Spleen (tissue), 11 donors: ENCODE measurements around the gene FAAP100. TPM values are rescaled to one million over a fixed set of nuclear protein-coding genes. Genes with fewer than 3 reads are reported as not detected.

Source experiments
- DNase-seq: peaks from one replicate; pipeline ENCODE4 v3.0.0-alpha.2; 2020
- H3K27ac ChIP-seq, 8 donors: fragments of 200-600 bp; sonication (generic) in 7 of 8; 1 replicate in 4 of 8; 2 replicates in 4 of 8; pipeline versions ENCODE4 v1.5.0 to v1.8.0; 2016 to 2021; ENCODE audit warnings: inconsistent platforms in 4 of 8, mild to moderate bottlenecking in 4 of 8, moderate library complexity in 1 of 8
- H3K27me3 ChIP-seq, 7 donors: fragments of 200-600 bp; sonication (generic) in 6 of 7; replicated peaks in 1 of 7; 1 replicate in 4 of 7; 2 replicates in 3 of 7; pipeline versions ENCODE4 v1.5.0 to v1.8.0; 2016 to 2021; ENCODE audit warnings: inconsistent platforms in 3 of 7, mild to moderate bottlenecking in 1 of 7
- H3K36me3 ChIP-seq, 6 donors: fragments of 200-600 bp; sonication (generic) in 5 of 6; 1 replicate in 4 of 6; 2 replicates in 2 of 6; pipeline versions ENCODE4 v1.5.0 to v1.8.0; 2016 to 2021; ENCODE audit warnings: inconsistent platforms in 2 of 6
- H3K4me1 ChIP-seq, 6 donors: fragments of 200-600 bp; sonication (generic) in 5 of 6; 1 replicate in 3 of 6; 2 replicates in 3 of 6; pipeline versions ENCODE4 v1.5.0 to v1.8.0; 2016 to 2021; ENCODE audit warnings: inconsistent platforms in 3 of 6
- H3K4me3 ChIP-seq, 8 donors: fragments of 200-600 bp; sonication (generic) in 7 of 8; 1 replicate in 4 of 8; 2 replicates in 4 of 8; pipeline versions ENCODE4 v1.5.0 to v1.8.0; 2016 to 2021; ENCODE audit warnings: inconsistent platforms in 4 of 8, mild to moderate bottlenecking in 4 of 8, moderate library complexity in 2 of 8
- H3K9me3 ChIP-seq, 8 donors: fragments of 200-600 bp; sonication (generic) in 7 of 8; 1 replicate in 4 of 8; 2 replicates in 4 of 8; pipeline versions ENCODE4 v1.5.0 to v1.8.0; 2016 to 2021; ENCODE audit warnings: inconsistent platforms in 4 of 8
- POLR2A ChIP-seq, 3 donors: fragments of 450-650 bp; IDR thresholded peaks; one replicate each; pipeline ENCODE4 v1.5.1; 2017; ENCODE audit warnings: antibody characterized with exemption in 3 of 3, mild to moderate bottlenecking in 1 of 3
- POLR2AphosphoS5 ChIP-seq, 3 donors: sonication (generic); formaldehyde crosslinking; IDR thresholded peaks; one replicate each; pipeline ENCODE4 v1.5.1; 2017; ENCODE audit warnings: antibody characterized with exemption in 3 of 3
- WGBS, 5 donors: extraction: QIAGEN DNeasy Blood & Tissue Kit in 3 of 5; methylation state at CpG; one replicate each; pipeline versions ENCODE4 v1.1.5 to v1.1.7; 2013 to 2018; 5-methylcytosine and 5-hydroxymethylcytosine counted together
- intact Hi-C: fragments of 100-400 bp; cut with DNase I; formaldehyde crosslinking; loops from one replicate; pipeline ENCODE4 v1.15.0; 2023; ENCODE audit warnings: low total_unique reads
- polyA plus RNA-seq, 3 donors: library from polyadenylated mRNA; stranded (reverse); fragments of 200-250 nt; gene quantifications; one replicate each; pipeline ENCODE4 v1.2.1, GENCODE V29; 2013
- total RNA-seq, 7 donors: library from RNA; depleted of rRNA in 3 of 7; stranded (reverse); fragments of >200 nt in 3 of 7; fragmentation: NEBNext Ultra II Directional in 4 of 7; extraction: Animal tissue kit (Norgen Biotek cat#: 25700) in 4 of 7; gene quantifications; one replicate each; pipeline versions ENCODE4 v1.1.0 to v1.2.1, GENCODE V29; 2016 to 2021
- TF ChIP-seq, protein P1 (sequence below), 11 experiments: fragments of 200-600 bp in 7 of 11; fragments of 450-650 bp in 4 of 11; sonication (generic) in 4 of 11; IDR thresholded peaks in 8 of 11; conservative IDR thresholded peaks in 3 of 11; 1 replicate in 7 of 11; 2 replicates in 4 of 11; pipeline versions ENCODE4 v1.4.0 to v1.8.0; 2016 to 2021; ENCODE audit warnings: antibody characterized with exemption in 11 of 11, inconsistent platforms in 4 of 11, mild to moderate bottlenecking in 1 of 11
- donor health status: healthy with polysubstance abuse.
- donor health status: DM: no; HTN: no; CAD: no; lungs with moderate emphysema.
- donor health status: DM: no; HTN: no; CAD: no.
- donor health status: Bipolar disorder and iron deficiency.
- donor health status: healthy.
- donor health status: DM: no; HTN: no; CAD: no.
- donor health status: DM: yes; HTN: yes; CAD: no.

The FAAP100 gene
- total and polyA plus RNA-seq, 10 donors: 32.2 to 77.2 (median 50.9) TPM

DNA sequence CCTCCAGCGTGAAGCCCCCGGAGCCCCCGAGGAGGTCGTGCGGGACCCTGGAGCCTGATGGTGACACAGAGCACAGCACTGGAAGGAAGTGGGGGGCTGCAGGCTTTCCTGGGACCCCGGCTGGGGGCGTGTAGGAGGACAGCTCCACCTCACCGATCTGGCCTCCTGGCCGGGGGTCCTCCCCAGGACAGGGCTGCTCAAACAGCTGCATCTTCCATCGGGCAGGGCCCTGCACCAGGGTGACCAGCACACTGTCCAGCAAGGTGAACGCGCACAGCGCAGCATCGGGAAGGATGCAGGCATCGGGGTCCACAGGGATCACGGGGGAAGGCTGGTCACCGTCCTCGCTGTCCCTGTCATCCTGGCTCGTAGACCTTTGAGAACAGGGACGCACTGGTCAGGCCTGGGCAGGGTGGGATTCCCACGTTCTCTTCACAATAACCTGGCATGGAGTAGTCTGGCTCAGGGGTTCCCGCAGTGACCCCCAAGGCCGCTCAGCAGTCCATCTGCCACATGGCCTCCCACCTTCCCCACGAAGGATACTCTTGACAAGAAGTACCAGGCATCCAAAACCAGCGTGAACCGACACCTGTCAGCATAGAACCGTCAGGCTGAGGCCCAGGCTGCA, 1.2 kb downstream of the FAAP100 start:
- 79 to 84% (median 84%) methylated on average over 11 to 27 of the region's 27 CpGs for WGBS, 5 donors
- Histone ChIP-seq H3K4me1 (peaks cover 19 to 65% (median 50%) of the 10 kb centered on the region in 6 donors), H3K36me3 (peaks cover 4 to 52% (median 39%) of the 10 kb centered on the region in 6 donors), H3K27ac (peak overlapping the region in 6 of 8 donors; percentile 86 to 95 (median 92)), H3K9me3 (no peaks in the 10 kb centered on the region), H3K27me3 (no peaks in the 10 kb centered on the region), H3K4me3 (peak overlapping the region; percentile 74 to 100 (median 98))
- TF ChIP-seq, protein P1, sequence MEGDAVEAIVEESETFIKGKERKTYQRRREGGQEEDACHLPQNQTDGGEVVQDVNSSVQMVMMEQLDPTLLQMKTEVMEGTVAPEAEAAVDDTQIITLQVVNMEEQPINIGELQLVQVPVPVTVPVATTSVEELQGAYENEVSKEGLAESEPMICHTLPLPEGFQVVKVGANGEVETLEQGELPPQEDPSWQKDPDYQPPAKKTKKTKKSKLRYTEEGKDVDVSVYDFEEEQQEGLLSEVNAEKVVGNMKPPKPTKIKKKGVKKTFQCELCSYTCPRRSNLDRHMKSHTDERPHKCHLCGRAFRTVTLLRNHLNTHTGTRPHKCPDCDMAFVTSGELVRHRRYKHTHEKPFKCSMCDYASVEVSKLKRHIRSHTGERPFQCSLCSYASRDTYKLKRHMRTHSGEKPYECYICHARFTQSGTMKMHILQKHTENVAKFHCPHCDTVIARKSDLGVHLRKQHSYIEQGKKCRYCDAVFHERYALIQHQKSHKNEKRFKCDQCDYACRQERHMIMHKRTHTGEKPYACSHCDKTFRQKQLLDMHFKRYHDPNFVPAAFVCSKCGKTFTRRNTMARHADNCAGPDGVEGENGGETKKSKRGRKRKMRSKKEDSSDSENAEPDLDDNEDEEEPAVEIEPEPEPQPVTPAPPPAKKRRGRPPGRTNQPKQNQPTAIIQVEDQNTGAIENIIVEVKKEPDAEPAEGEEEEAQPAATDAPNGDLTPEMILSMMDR (IDR thresholded peaks at IDR 0.05 in 8 of 11, conservative IDR thresholded peaks at IDR 0.05 in 3 of 11): no peak
- TF ChIP-seq POLR2AphosphoS5 (IDR thresholded peaks at IDR 0.05) (no peak), POLR2A (IDR thresholded peaks at IDR 0.05) (no peak)
- no peak for DNase-seq
- intact Hi-C loops: no loop called here

DNA sequence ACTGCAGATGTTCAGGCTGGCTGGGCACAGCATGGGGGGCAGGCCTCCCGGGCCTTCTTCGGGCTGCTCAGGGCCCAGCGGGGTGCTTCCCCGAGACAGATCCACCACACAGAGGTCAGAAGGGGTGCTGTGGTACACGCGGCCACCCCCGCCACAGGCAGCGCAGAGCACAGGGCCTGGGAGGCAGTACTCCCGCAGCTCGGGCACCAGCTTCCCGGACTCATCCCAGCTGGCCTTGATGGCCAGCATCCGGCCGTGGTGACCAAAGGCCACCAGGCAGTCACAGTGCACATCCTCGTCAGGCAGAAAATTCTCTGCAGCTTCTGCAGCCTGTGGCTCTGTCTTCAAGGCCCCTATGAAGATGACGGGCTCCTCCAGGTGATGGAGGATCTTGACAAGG, 1.9 kb downstream of the FAAP100 start:
- Histone ChIP-seq H3K4me1 (peaks cover 19 to 63% (median 50%) of the 10 kb centered on the region in 6 donors), H3K27ac (peak overlapping the region in 6 of 8 donors; percentile 4 to 94 (median 76)), H3K27me3 (no peaks in the 10 kb centered on the region), H3K4me3 (peak overlapping the region in 4 of 8 donors; percentile 5 to 98 (median 50)), H3K36me3 (peaks cover 4 to 56% (median 46%) of the 10 kb centered on the region in 6 donors), H3K9me3 (no peaks in the 10 kb centered on the region)
- WGBS, 5 donors: 72 to 87% (median 81%) methylated on average over 12 to 15 of the region's 15 CpGs
- peak; percentile 82 for DNase-seq
- intact Hi-C loops: no loop called here
- TF ChIP-seq, protein P1 (IDR thresholded peaks at IDR 0.05 in 8 of 11, conservative IDR thresholded peaks at IDR 0.05 in 3 of 11): no peak
- peak; percentile 48 to 78 (median 69) for TF ChIP-seq POLR2AphosphoS5 (IDR thresholded peaks at IDR 0.05)

DNA sequence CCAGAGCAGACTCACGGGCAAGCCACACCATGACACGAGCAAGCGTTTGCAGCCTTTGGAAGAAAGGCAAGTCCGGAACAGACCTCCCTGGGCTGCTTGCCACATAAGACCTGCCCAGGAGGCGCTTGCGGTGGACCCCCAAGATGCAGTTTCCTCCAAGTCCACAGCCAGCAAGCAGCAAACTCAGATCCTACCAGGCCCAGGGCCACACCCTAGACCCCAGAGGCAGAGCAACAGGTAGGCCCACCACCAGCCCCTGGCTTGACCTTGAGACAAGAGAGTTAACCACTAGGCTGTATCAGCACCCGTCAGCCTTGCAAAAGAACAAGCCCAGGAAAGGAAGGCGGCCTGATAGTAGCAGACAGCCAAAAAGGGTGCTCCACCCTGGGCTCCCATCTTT, 2.3 kb downstream of the FAAP100 start:
- 84 to 91% (median 86%) methylated on average over 3 to 8 of the region's 8 CpGs for WGBS, 5 donors
- H3K36me3 ChIP-seq: peaks cover 4 to 61% (median 50%) of the 10 kb centered on the region in 6 donors

More for the DNA sequence above, 2.3 kb downstream of the FAAP100 start:
- intact Hi-C loops: no loop called here
- H3K27ac ChIP-seq: peak overlapping the region in 6 of 8 donors; percentile 4 to 94 (median 76)
- H3K4me3 ChIP-seq: peak overlapping the region in 4 of 8 donors; percentile 5 to 98 (median 50)
- no peaks in the 10 kb centered on the region for H3K9me3 ChIP-seq
- no peaks in the 10 kb centered on the region for H3K27me3 ChIP-seq
- H3K4me1 ChIP-seq: peaks cover 19 to 63% (median 50%) of the 10 kb centered on the region in 6 donors
- TF ChIP-seq POLR2A (IDR thresholded peaks at IDR 0.05) (no peak), POLR2AphosphoS5 (IDR thresholded peaks at IDR 0.05) (no peak)
- TF ChIP-seq, protein P1 (IDR thresholded peaks at IDR 0.05 in 8 of 11, conservative IDR thresholded peaks at IDR 0.05 in 3 of 11): no peak
- DNase-seq: no peak
